HepG2 (cell line): ENCODE results near the gene HSD3B7. TPM values are rescaled to one million over a fixed set of nuclear protein-coding genes. Genes with fewer than 3 reads are reported as not detected.

Source experiments
- ATAC-seq: fragments of 200-7000 bp; cut with Tn5 transposase; 3 replicates; pipeline ENCODE4 v1.9.1; 2020; ENCODE audit warnings: mild to moderate bottlenecking, moderate library complexity
- BruUV-seq: library from RNA; stranded (reverse); fragments of 400-500 nt; replicated peaks from 2 replicates; lab custom pipeline; 2021; lab: Mats Ljungman, UMichigan
- CTCF ChIA-PET: fragments of 300-600 bp; formaldehyde crosslinking; extraction: SDS; loops from one replicate; lab custom pipeline; 2021; ENCODE audit warnings: low total read pairs, inconsistent platforms, low intra/inter-chr PET ratio; lab: Yijun Ruan, JAX
- POLR2A ChIA-PET: fragments of 350-600 bp; sonication (Branson Sonifier 250); formaldehyde crosslinking; loops from one replicate; lab custom pipeline; 2020; ENCODE audit warnings: antibody characterized with exemption, inconsistent platforms; lab: Yijun Ruan, JAX
- DNase-seq: peaks from one replicate; pipeline ENCODE4 v3.0.0-alpha.2; 2015; ENCODE audit warnings: low spot score
- FAIRE-seq: peaks from 3 replicates; lab custom pipeline; 2011; peaks lifted over from hg19 to GRCh38; lab: Jason Lieb, UNC
- H2AFZ ChIP-seq: one replicate; pipeline ENCODE4 v1.6.1; 2011; ENCODE audit warnings: low read length, inconsistent platforms
- H3K27ac ChIP-seq: fragments of 300-600 bp; 3 replicates; pipeline ENCODE4 v1.8.0; 2011; ENCODE audit warnings: mixed run types, mild to moderate bottlenecking, mixed read lengths, low read length, inconsistent platforms; ENCODE audit not compliant: insufficient read depth; ENCODE audit errors: extremely low read length
- H3K27me3 ChIP-seq, 2 experiments: fragments of 200-600 bp in 1 of 2; 2 replicates in 1 of 2; 3 replicates in 1 of 2; pipeline versions ENCODE4 v1.6.0 to v1.8.0; 2011; ENCODE audit warnings: low read length in 2 of 2, mild to moderate bottlenecking in 2 of 2, moderate library complexity in 2 of 2, inconsistent platforms in 1 of 2; ENCODE audit not compliant: insufficient read depth in 2 of 2, control insufficient read depth in 1 of 2
- H3K36me3 ChIP-seq, 2 experiments: fragments of 200-600 bp in 1 of 2; replicated peaks in 1 of 2; 2 replicates in 1 of 2; 3 replicates in 1 of 2; pipeline versions ENCODE4 v1.5.1 to v1.8.0; 2011; ENCODE audit warnings: low read length in 2 of 2, inconsistent platforms in 1 of 2; ENCODE audit not compliant: insufficient read depth in 2 of 2, control insufficient read depth in 1 of 2
- H3K4me1 ChIP-seq: 2 replicates; pipeline ENCODE4 v1.5.1; 2012; ENCODE audit warnings: low read length, inconsistent platforms; ENCODE audit not compliant: insufficient read depth
- H3K4me2 ChIP-seq: 2 replicates; pipeline ENCODE4 v1.6.0; 2011; ENCODE audit warnings: low read depth, low read length, inconsistent platforms
- H3K4me3 ChIP-seq, 3 experiments: fragments of 200-600 bp in 1 of 3; sonication (generic), shearing (Covaris generic) in 1 of 3; replicated peaks in 1 of 3; 2 replicates each; pipeline ENCODE4 v1.5.1; 2011 to 2016; ENCODE audit warnings: low read length in 3 of 3, inconsistent platforms in 2 of 3, low read depth in 2 of 3, mild to moderate bottlenecking in 2 of 3, control low read depth in 1 of 3, mixed read lengths in 1 of 3; ENCODE audit not compliant: insufficient read depth in 1 of 3
- H3K79me2 ChIP-seq: one replicate; pipeline ENCODE4 v1.6.1; 2011; ENCODE audit warnings: low read length, inconsistent platforms; ENCODE audit not compliant: insufficient read depth
- H3K9ac ChIP-seq: 2 replicates; pipeline ENCODE4 v1.6.0; 2011; ENCODE audit warnings: mild to moderate bottlenecking, low read depth, low read length, inconsistent platforms; ENCODE audit not compliant: insufficient read depth
- H3K9me3 ChIP-seq: 2 replicates; pipeline ENCODE4 v1.5.1; 2012; ENCODE audit warnings: mild to moderate bottlenecking, low read length
- H4K20me1 ChIP-seq: 2 replicates; pipeline ENCODE4 v1.6.0; 2011; ENCODE audit warnings: inconsistent platforms, mild to moderate bottlenecking, low read length, moderate library complexity; ENCODE audit not compliant: insufficient read depth
- ELF4 ChIP-seq: sonication (generic); formaldehyde crosslinking; IDR thresholded peaks from 2 replicates; pipeline ENCODE4 v1.5.0; 2020; ENCODE audit warnings: missing genetic modification reagents, mild to moderate bottlenecking, moderate library complexity, borderline replicate concordance
- FOSL2 ChIP-seq: sonication (generic); formaldehyde crosslinking; IDR thresholded peaks from 2 replicates; pipeline ENCODE4 v1.4.0; 2020; ENCODE audit warnings: missing genetic modification reagents
- FOXC1 ChIP-seq: sonication (generic); formaldehyde crosslinking; IDR thresholded peaks from 2 replicates; pipeline ENCODE4 v1.8.0; 2022; ENCODE audit warnings: mild to moderate bottlenecking, missing genetic modification reagents, borderline replicate concordance
- MAFG ChIP-seq: sonication (generic); formaldehyde crosslinking; IDR thresholded peaks from 2 replicates; pipeline ENCODE4 v1.5.1; 2020; ENCODE audit warnings: mild to moderate bottlenecking, missing genetic modification reagents
- NONO ChIP-seq, 2 experiments: fragments of 450-650 bp in 1 of 2; sonication (generic) in 1 of 2; formaldehyde crosslinking in 1 of 2; IDR thresholded peaks in 1 of 2; conservative IDR thresholded peaks in 1 of 2; 2 replicates each; pipeline versions ENCODE4 v1.6.1 to v1.8.0; 2017 to 2022; ENCODE audit warnings: mild to moderate bottlenecking in 1 of 2, missing genetic modification reagents in 1 of 2, moderate library complexity in 1 of 2
- NR3C1 ChIP-seq: sonication (generic); formaldehyde crosslinking; IDR thresholded peaks from 2 replicates; pipeline ENCODE4 v1.4.0; 2020; ENCODE audit warnings: missing genetic modification reagents
- PHF21A ChIP-seq: sonication (generic); formaldehyde crosslinking; IDR thresholded peaks from 2 replicates; pipeline ENCODE4 v1.5.0; 2020; ENCODE audit warnings: mild to moderate bottlenecking, missing genetic modification reagents
- U2AF2 ChIP-seq: fragments of 200-400 bp; formaldehyde crosslinking; IDR thresholded peaks from 2 replicates; pipeline ENCODE4 v1.6.1; 2017; ENCODE audit warnings: low read depth, mild to moderate bottlenecking, low read length
- ZKSCAN8 ChIP-seq: IDR thresholded peaks from 2 replicates; pipeline ENCODE4 v1.6.1; 2016; ENCODE audit warnings: borderline replicate concordance, missing genetic modification reagents, missing compliant biosample characterization
- ZNF101 ChIP-seq: sonication (generic); formaldehyde crosslinking; IDR thresholded peaks from 2 replicates; pipeline ENCODE4 v1.4.0; 2020; ENCODE audit warnings: mild to moderate bottlenecking, low read depth, missing genetic modification reagents, borderline replicate concordance
- ZNF33A ChIP-seq: sonication (generic); formaldehyde crosslinking; IDR thresholded peaks from 2 replicates; pipeline ENCODE4 v1.5.1; 2020; ENCODE audit warnings: missing genetic modification reagents, mild to moderate bottlenecking, moderate library complexity, borderline replicate concordance
- ZNF674 ChIP-seq: sonication (generic); formaldehyde crosslinking; IDR thresholded peaks from 2 replicates; pipeline ENCODE4 v1.5.0; 2020; ENCODE audit warnings: low read depth, mild to moderate bottlenecking, missing genetic modification reagents
- ZNF678 ChIP-seq: sonication (generic); formaldehyde crosslinking; IDR thresholded peaks from 2 replicates; pipeline ENCODE4 v1.4.0; 2020; ENCODE audit warnings: mild to moderate bottlenecking, missing genetic modification reagents
- WGBS: methylation state at CpG from one replicate; pipeline ENCODE4 v1.1.6; 2017; ENCODE audit warnings: low lambda C conversion rate; 5-methylcytosine and 5-hydroxymethylcytosine counted together
- in situ Hi-C: cut with HindIII; loops from 2 replicates; pipeline ENCODE4 v1.10.0; 2017; ENCODE audit warnings: low pct_unique_long_range_greater_than_20kb; ENCODE audit not compliant: extremely low pct_ligation_motif_present
- intact Hi-C: fragments of 100-400 bp; cut with micrococcal nuclease; formaldehyde crosslinking; loops from one replicate; pipeline ENCODE4 v1.10.0; 2022; ENCODE audit not compliant: unreplicated experiment
- polyA plus RNA-seq, 8 experiments: library from polyadenylated mRNA; depleted of rRNA in 3 of 8; stranded (reverse) in 7 of 8; unstranded in 1 of 8; fragments of >200 nt; fragmentation: Illumina TruSeq in 4 of 8; extraction: Trizol in 4 of 8; gene quantifications; 2 replicates each; pipeline versions ENCODE4 v1.2.1 to v1.2.3, GENCODE V29; 2011 to 2016; ENCODE audit warnings: low read depth in 4 of 8, missing spikeins in 1 of 8, mixed read lengths in 1 of 8; ENCODE audit not compliant: insufficient read depth in 1 of 8
- total RNA-seq, 5 experiments: library from RNA; depleted of rRNA; stranded (reverse); fragments of >200 nt; fragmentation: Illumina TruSeq; extraction: Trizol; gene quantifications; 2 replicates each; pipeline ENCODE4 v1.2.3, GENCODE V29; 2016; ENCODE audit warnings: low read depth in 1 of 5
- TF ChIP-seq, protein P1 (sequence below): sonication (generic); formaldehyde crosslinking; IDR thresholded peaks from 2 replicates; pipeline ENCODE4 v1.5.0; 2020; ENCODE audit warnings: mild to moderate bottlenecking, missing genetic modification reagents, borderline replicate concordance
- TF ChIP-seq, protein P2 (sequence below): sonication (generic); formaldehyde crosslinking; conservative IDR thresholded peaks from 2 replicates; pipeline ENCODE4 v1.4.0; 2020; ENCODE audit warnings: missing genetic modification reagents
- TF ChIP-seq, protein P3 (sequence below): sonication (generic); formaldehyde crosslinking; IDR thresholded peaks from 2 replicates; pipeline ENCODE4 v1.8.1; 2023; ENCODE audit warnings: mild to moderate bottlenecking, missing genetic modification reagents
- TF ChIP-seq, protein P4 (sequence below): sonication (generic); formaldehyde crosslinking; IDR thresholded peaks from 2 replicates; pipeline ENCODE4 v1.8.0; 2022; ENCODE audit warnings: mild to moderate bottlenecking, missing genetic modification reagents, borderline replicate concordance
- TF ChIP-seq, protein P5 (sequence below): sonication (generic); formaldehyde crosslinking; IDR thresholded peaks from 2 replicates; pipeline ENCODE4 v1.4.0; 2020; ENCODE audit warnings: missing genetic modification reagents, borderline replicate concordance

The HSD3B7 gene
- total and polyA plus RNA-seq, 2 of the 13 experiments (the other 11 are each of a cell fraction or from before 2014, with no cell fraction given), result 32.9 to 69.7 TPM

DNA sequence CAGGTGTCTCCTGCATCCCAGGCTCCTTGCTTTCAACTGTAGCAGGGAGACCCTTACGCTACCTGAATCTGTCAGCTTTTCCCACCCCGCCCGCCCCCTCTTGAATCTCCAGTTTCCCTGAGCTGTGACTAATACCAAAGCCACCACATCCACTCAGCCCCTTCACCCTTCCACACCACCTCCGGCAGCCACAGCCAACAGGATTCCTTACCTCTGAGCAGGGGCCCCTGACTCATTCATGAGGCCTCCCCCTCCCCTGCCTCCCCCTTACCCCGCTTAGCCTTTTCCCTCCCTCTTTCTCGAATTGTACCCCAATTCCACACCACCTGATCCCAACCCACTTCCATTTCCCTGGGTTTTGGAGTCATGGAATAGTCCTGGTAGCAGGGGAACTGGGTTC is 23.1 kb downstream of the HSD3B7 start:
- Histone ChIP-seq H3K36me3 (no peaks in the 10 kb centered on the region), H3K79me2 (no peaks in the 10 kb centered on the region), H3K27ac (no peak overlapping the region), H3K9me3 (no peaks in the 10 kb centered on the region), H3K9ac (no peak overlapping the region), H2AFZ (no peak overlapping the region), H4K20me1 (no peaks in the 10 kb centered on the region), H3K4me1 (peaks cover 50% of the 10 kb centered on the region), H3K4me3 (no peak overlapping the region), H3K4me2 (no peak overlapping the region), H3K27me3 (peaks cover 6 to 32% of the 10 kb centered on the region in 2 experiments)
- no peak for FAIRE-seq
- in situ Hi-C loops, result no loop called here
- BruUV-seq, result no TSS peak
- intact Hi-C loops, result no loop called here
- WGBS, result 12% methylated on average over 6 of the region's 6 CpGs
- DNase-seq, result no peak
- ATAC-seq, result no peak
- CTCF ChIA-PET, result no interaction called here
- POLR2A ChIA-PET, result no interaction called here
- no peak for TF ChIP-seq FOSL2 (CRISPR knock-in tag)
- no peak for TF ChIP-seq U2AF2
- TF ChIP-seq, protein P1, sequence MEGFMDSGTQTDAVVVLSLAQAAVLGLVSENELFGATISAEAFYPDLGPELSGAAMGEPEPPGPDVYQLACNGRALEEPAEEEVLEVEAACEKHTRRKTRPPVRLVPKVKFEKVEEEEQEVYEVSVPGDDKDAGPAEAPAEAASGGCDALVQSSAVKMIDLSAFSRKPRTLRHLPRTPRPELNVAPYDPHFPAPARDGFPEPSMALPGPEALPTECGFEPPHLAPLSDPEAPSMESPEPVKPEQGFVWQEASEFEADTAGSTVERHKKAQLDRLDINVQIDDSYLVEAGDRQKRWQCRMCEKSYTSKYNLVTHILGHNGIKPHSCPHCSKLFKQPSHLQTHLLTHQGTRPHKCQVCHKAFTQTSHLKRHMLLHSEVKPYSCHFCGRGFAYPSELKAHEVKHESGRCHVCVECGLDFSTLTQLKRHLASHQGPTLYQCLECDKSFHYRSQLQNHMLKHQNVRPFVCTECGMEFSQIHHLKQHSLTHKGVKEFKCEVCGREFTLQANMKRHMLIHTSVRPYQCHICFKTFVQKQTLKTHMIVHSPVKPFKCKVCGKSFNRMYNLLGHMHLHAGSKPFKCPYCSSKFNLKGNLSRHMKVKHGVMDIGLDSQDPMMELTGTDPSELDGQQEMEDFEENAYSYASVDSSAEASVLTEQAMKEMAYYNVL (CRISPR knock-in tag), result no peak
- TF ChIP-seq ZKSCAN8, result no peak
- TF ChIP-seq, protein P2, sequence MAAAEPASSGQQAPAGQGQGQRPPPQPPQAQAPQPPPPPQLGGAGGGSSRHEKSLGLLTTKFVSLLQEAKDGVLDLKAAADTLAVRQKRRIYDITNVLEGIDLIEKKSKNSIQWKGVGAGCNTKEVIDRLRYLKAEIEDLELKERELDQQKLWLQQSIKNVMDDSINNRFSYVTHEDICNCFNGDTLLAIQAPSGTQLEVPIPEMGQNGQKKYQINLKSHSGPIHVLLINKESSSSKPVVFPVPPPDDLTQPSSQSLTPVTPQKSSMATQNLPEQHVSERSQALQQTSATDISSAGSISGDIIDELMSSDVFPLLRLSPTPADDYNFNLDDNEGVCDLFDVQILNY (CRISPR knock-in tag), result no peak
- TF ChIP-seq ELF4 (CRISPR knock-in tag), result no peak
- TF ChIP-seq PHF21A (CRISPR knock-in tag), result no peak
- TF ChIP-seq, protein P3, sequence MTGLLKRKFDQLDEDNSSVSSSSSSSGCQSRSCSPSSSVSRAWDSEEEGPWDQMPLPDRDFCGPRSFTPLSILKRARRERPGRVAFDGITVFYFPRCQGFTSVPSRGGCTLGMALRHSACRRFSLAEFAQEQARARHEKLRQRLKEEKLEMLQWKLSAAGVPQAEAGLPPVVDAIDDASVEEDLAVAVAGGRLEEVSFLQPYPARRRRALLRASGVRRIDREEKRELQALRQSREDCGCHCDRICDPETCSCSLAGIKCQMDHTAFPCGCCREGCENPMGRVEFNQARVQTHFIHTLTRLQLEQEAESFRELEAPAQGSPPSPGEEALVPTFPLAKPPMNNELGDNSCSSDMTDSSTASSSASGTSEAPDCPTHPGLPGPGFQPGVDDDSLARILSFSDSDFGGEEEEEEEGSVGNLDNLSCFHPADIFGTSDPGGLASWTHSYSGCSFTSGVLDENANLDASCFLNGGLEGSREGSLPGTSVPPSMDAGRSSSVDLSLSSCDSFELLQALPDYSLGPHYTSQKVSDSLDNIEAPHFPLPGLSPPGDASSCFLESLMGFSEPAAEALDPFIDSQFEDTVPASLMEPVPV (CRISPR knock-in tag), result no peak
- TF ChIP-seq ZNF33A (CRISPR knock-in tag), result no peak
- TF ChIP-seq ZNF678 (CRISPR knock-in tag), result no peak
- no peak for TF ChIP-seq ZNF101 (CRISPR knock-in tag)
- TF ChIP-seq, protein P4, sequence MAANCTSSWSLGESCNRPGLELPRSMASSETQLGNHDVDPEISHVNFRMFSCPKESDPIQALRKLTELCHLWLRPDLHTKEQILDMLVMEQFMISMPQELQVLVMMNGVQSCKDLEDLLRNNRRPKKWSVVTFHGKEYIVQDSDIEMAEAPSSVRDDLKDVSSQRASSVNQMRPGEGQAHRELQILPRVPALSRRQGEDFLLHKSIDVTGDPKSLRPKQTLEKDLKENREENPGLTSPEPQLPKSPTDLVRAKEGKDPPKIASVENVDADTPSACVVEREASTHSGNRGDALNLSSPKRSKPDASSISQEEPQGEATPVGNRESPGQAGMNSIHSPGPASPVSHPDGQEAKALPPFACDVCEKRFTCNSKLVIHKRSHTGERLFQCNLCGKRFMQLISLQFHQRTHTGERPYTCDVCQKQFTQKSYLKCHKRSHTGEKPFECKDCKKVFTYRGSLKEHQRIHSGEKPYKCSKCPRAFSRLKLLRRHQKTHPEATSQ (CRISPR knock-in tag), result no peak
- TF ChIP-seq, protein P5, sequence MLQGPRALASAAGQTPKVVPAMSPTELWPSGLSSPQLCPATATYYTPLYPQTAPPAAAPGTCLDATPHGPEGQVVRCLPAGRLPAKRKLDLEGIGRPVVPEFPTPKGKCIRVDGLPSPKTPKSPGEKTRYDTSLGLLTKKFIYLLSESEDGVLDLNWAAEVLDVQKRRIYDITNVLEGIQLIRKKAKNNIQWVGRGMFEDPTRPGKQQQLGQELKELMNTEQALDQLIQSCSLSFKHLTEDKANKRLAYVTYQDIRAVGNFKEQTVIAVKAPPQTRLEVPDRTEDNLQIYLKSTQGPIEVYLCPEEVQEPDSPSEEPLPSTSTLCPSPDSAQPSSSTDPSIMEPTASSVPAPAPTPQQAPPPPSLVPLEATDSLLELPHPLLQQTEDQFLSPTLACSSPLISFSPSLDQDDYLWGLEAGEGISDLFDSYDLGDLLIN (CRISPR knock-in tag), result no peak
- TF ChIP-seq ZNF674 (CRISPR knock-in tag), result no peak
- TF ChIP-seq MAFG (CRISPR knock-in tag), result no peak
- TF ChIP-seq NR3C1 (CRISPR knock-in tag), result no peak
- no peak for TF ChIP-seq FOXC1 (CRISPR knock-in tag)
- no peak for TF ChIP-seq NONO (IDR thresholded peaks at IDR 0.05)
- TF ChIP-seq NONO (CRISPR knock-in tag; conservative IDR thresholded peaks at IDR 0.05), result no peak
